T-cell (primary cell): ENCODE results near the gene IMPDH2. TPM values are rescaled to one million over a fixed set of nuclear protein-coding genes. Genes with fewer than 3 reads are reported as not detected.
"Not testable (repeated sequence)": the region's sequence is repeated elsewhere in the genome, so short reads cannot be mapped to it uniquely, and the experiment has no call there.

Experiments used
- ATAC-seq, 4 experiments: fragments of 200-7000 bp in 3 of 4; fragments of 150-1000 bp in 1 of 4; cut with Tn5 transposase; replicated peaks in 1 of 4; 1 replicate in 3 of 4; 2 replicates in 1 of 4; pipeline ENCODE4 v1.10.0; 2021; ENCODE audit warnings: moderate library complexity in 3 of 4, mild to moderate bottlenecking in 2 of 4, moderate number of reproducible peaks in 1 of 4
- CTCF ChIA-PET, 2 donors: fragments of 300-600 bp; sonication (Branson Sonifier 250); formaldehyde crosslinking; loops; one replicate each; lab custom pipeline; 2022; ENCODE audit warnings: antibody characterized with exemption in 2 of 2; lab: Charles Lee
- POLR2A ChIA-PET, 2 donors: fragments of 300-600 bp; sonication (Branson Sonifier 250); formaldehyde crosslinking; loops; one replicate each; lab custom pipeline; 2022; ENCODE audit warnings: antibody characterized with exemption in 2 of 2; lab: Charles Lee
- DNase-seq, 35 experiments: peaks; one replicate each; pipeline versions ENCODE4 v3.0.0 to v3.0.0-alpha.2; 2013 to 2023
- H3K27ac ChIP-seq: one replicate; pipeline ENCODE4 v1.5.1; 2013; ENCODE audit warnings: low read length
- H3K27me3 ChIP-seq, 2 experiments: replicated peaks in 1 of 2; 1 replicate in 1 of 2; 2 replicates in 1 of 2; pipeline versions ENCODE4 v1.6.1 to v1.7.0; 2013; ENCODE audit warnings: low read length in 1 of 2, mixed read lengths in 1 of 2; ENCODE audit not compliant: control insufficient read depth in 2 of 2, insufficient read depth in 2 of 2; ENCODE audit errors: extremely low read depth in 1 of 2
- H3K36me3 ChIP-seq, 2 donors: 1 replicate in 1 of 2; 2 replicates in 1 of 2; pipeline versions ENCODE4 v1.6.1 to v1.7.0; 2013; ENCODE audit warnings: low read length in 1 of 2; ENCODE audit not compliant: control insufficient read depth in 2 of 2, insufficient read depth in 1 of 2; ENCODE audit errors: extremely low read depth in 1 of 2
- H3K4me1 ChIP-seq, 2 experiments: 1 replicate in 1 of 2; 2 replicates in 1 of 2; pipeline versions ENCODE4 v1.6.1 to v1.7.0; 2013; ENCODE audit warnings: low read length in 2 of 2, mixed read lengths in 1 of 2; ENCODE audit not compliant: insufficient read depth in 2 of 2, control insufficient read depth in 1 of 2; ENCODE audit errors: extremely low read depth in 1 of 2
- H3K4me3 ChIP-seq, 2 donors: 1 replicate in 1 of 2; 2 replicates in 1 of 2; pipeline versions ENCODE4 v1.5.1 to v1.7.0; 2013; ENCODE audit warnings: mild to moderate bottlenecking in 2 of 2, low read length in 1 of 2, moderate library complexity in 1 of 2; ENCODE audit not compliant: control insufficient read depth in 1 of 2; ENCODE audit errors: extremely low read depth in 1 of 2
- H3K9me3 ChIP-seq: 2 replicates; pipeline ENCODE4 v1.7.0; 2013
- H3K27ac Mint-ChIP-seq, 2 donors: one replicate each; pipeline ENCODE4 v1.8.0; 2020 to 2021; ENCODE audit warnings: mild to moderate bottlenecking in 2 of 2, mixed read lengths in 2 of 2
- H3K27me3 Mint-ChIP-seq, 2 donors: one replicate each; pipeline ENCODE4 v1.8.0; 2021 to 2022; ENCODE audit warnings: mixed read lengths in 2 of 2
- H3K36me3 Mint-ChIP-seq: one replicate; pipeline ENCODE4 v1.8.0; 2021; ENCODE audit warnings: mixed read lengths
- H3K4me1 Mint-ChIP-seq, 3 donors: one replicate each; pipeline ENCODE4 v1.8.0; 2020 to 2022; ENCODE audit warnings: mixed read lengths in 3 of 3, mild to moderate bottlenecking in 1 of 3
- H3K4me3 Mint-ChIP-seq, 3 donors: one replicate each; pipeline ENCODE4 v1.8.0; 2020 to 2022; ENCODE audit warnings: mild to moderate bottlenecking in 3 of 3, mixed read lengths in 3 of 3, moderate library complexity in 3 of 3
- H3K9me3 Mint-ChIP-seq, 3 donors: one replicate each; pipeline ENCODE4 v1.8.0; 2020 to 2022; ENCODE audit warnings: mixed read lengths in 3 of 3
- WGBS: methylation state at CpG from one replicate; pipeline ENCODE4 v1.1.5; 2013; ENCODE audit warnings: missing lambda C conversion rate; ENCODE audit not compliant: insufficient coverage; 5-methylcytosine and 5-hydroxymethylcytosine counted together
- total RNA-seq, 35 experiments: library from RNA in 6 of 35; stranded (reverse) in 6 of 35; fragments of 120-200 nt in 1 of 35; gene quantifications; one replicate each; pipeline versions ENCODE4 v1.2.1 to v1.2.4 and lab custom pipeline; 2013 to 2026

IMPDH2 gene
- total RNA-seq, 5 donors from 2014 or later (not counting 1 experiment from before 2014, with no cell fraction given), result 110 to 160 (median 149) TPM

DNA sequence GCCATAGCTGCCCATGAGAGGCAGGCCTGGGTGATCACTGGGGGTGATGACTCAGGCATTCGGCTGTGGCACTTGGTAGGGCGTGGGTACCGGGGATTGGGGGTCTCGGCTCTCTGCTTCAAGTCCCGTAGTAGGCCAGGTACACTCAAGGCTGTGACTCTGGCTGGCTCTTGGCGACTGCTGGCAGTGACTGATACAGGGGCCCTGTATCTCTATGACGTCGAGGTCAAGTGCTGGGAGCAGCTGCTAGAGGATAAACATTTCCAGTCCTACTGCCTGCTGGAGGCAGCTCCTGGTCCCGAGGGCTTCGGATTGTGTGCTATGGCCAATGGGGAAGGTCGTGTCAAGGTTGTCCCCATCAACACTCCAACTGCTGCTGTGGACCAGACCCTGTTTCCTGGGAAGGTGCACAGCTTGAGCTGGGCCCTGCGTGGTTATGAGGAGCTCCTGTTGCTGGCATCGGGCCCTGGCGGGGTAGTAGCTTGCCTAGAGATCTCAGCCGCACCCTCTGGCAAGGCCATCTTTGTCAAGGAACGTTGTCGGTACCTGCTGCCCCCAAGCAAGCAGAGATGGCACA lies 16.7 kb downstream of the IMPDH2 start:
- ATAC-seq, result no peak
- Mint-ChIP-seq H3K9me3 (no peaks in the 10 kb centered on the region), H3K4me3 (no peak overlapping the region), H3K36me3 (peaks cover 20% of the 10 kb centered on the region), H3K4me1 (peaks cover 32 to 41% (median 33%) of the 10 kb centered on the region in 3 donors), H3K27me3 (no peaks in the 10 kb centered on the region), H3K27ac (no peak overlapping the region)
- ChIA-PET CTCF (interaction anchor here (0.6 to 4.2 kb wide), 2 partner anchors 25 to 61 kb away, joined by 3 to 11 read pairs; no protein-coding TSS in a partner anchor), POLR2A (interaction anchor here in 1 of 2 donors (0.6 to 1.0 kb wide), 2 partner anchors 23 to 62 kb away, joined by 3 read pairs; no protein-coding TSS in a partner anchor)
- Histone ChIP-seq H3K27ac (no peak overlapping the region), H3K27me3 (no peaks in the 10 kb centered on the region), H3K36me3 (peaks cover 36 to 44% of the 10 kb centered on the region in 2 donors), H3K4me1 (peaks cover 2 to 25% of the 10 kb centered on the region in 2 experiments), H3K9me3 (no peaks in the 10 kb centered on the region), H3K4me3 (no peak overlapping the region)
- no peak for DNase-seq
- WGBS, result 95% methylated on average over 15 of the region's 17 CpGs

DNA sequence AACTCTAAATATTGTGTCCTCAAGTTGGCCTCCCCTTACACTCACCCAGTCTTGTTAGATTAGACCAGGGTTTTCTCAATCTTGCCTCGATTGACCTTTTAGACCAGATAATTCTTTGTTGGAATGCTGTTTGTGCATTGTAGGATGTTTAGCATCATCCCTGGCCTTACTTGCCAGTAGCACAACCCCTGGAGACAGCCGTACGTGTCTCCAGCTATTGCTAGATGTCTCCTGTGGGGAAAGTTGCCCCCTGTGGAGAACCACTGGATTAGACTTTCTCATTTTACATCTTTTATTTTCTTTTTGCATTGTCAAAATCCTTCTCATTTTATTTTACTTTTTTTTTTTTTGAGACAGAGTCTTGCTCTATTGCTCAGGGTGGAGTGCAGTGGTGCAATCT lies 19.8 kb downstream of the IMPDH2 start:
- H3K27ac Mint-ChIP-seq, result peak overlapping the region in 1 of 2 donors; percentile 64
- 100% methylated on average over 2 of the region's 3 CpGs for WGBS
- H3K4me3 ChIP-seq, result no peak overlapping the region
- no peaks in the 10 kb centered on the region for H3K27me3 Mint-ChIP-seq
- H3K36me3 Mint-ChIP-seq, result peaks cover 8% of the 10 kb centered on the region
- ChIA-PET POLR2A (interaction anchor here (0.6 to 1.1 kb wide), 2 partner anchors 11 to 20 kb away, joined by 3 to 4 read pairs; partner anchors contain the start of gene IMPDH2 (in 1 of the 2)), CTCF (interaction anchor here (0.6 to 4.2 kb wide), 3 partner anchors 10 to 269 kb away, joined by 3 to 11 read pairs (median 4); no protein-coding TSS in a partner anchor)
- ATAC-seq (no peak), DNase-seq (no peak)
- H3K4me1 ChIP-seq, result peaks cover 0 to 32% of the 10 kb centered on the region in 2 experiments
- peak overlapping the region in 1 of 3 donors; percentile 93 for H3K4me3 Mint-ChIP-seq
- peaks cover 34 to 40% (median 39%) of the 10 kb centered on the region in 3 donors for H3K4me1 Mint-ChIP-seq
- H3K27ac ChIP-seq, result no peak overlapping the region
- peaks cover 24 to 25% of the 10 kb centered on the region in 2 donors for H3K36me3 ChIP-seq
- H3K9me3 Mint-ChIP-seq, result no peaks in the 10 kb centered on the region
- H3K9me3 ChIP-seq, result no peaks in the 10 kb centered on the region
- H3K27me3 ChIP-seq, result no peaks in the 10 kb centered on the region

DNA sequence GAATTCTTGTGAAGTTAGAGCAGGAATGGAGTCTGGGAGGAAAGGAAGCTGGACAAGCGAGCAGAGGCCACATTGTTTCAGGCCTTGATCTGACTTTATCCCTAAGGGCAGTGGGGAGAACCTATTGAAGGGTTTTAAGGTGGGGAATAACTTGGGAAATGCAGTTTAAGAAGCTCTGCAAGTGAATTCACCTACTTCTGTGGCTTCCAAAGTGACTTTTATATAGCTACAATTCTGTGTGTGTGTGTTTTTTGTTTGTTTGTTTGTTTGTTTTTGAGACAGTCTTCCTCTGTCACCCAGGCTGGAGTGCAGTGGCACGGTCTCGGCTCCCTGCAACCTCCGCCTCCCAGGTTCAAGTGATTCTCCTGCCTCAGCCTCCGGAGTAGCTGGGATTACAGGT lies 20.6 kb downstream of the IMPDH2 start:
- not testable (repeated sequence) for H3K27me3 ChIP-seq, H3K36me3 Mint-ChIP-seq, H3K9me3 ChIP-seq, H3K27me3 Mint-ChIP-seq, ATAC-seq, DNase-seq, H3K4me3 ChIP-seq, H3K9me3 Mint-ChIP-seq
- WGBS, result 80% methylated on average over 1 of the region's 5 CpGs
- peak overlapping the region; percentile 100 for H3K27ac Mint-ChIP-seq
- Histone ChIP-seq H3K4me1 (peaks cover 0 to 27% of the 10 kb centered on the region in 2 experiments), H3K36me3 (peaks cover 18% of the 10 kb centered on the region in 2 donors), H3K27ac (peak overlapping the region; percentile 95)
- CTCF ChIA-PET, result interaction anchor here in 1 of 2 donors (0.5 to 3.2 kb wide), 2 partner anchors 12 to 66 kb away, joined by 4 to 46 read pairs; partner anchors contain the start of gene NDUFAF3
- H3K4me3 Mint-ChIP-seq, result peak overlapping the region; percentile 93 to 100 (median 99)
- peaks cover 31 to 40% (median 39%) of the 10 kb centered on the region in 3 donors for H3K4me1 Mint-ChIP-seq
- POLR2A ChIA-PET, result interaction anchor here (0.6 to 1.1 kb wide), 2 partner anchors 21 to 168 kb away, joined by 4 to 6 read pairs; partner anchors contain the start of gene IMPDH2 (in 1 of the 2)

DNA sequence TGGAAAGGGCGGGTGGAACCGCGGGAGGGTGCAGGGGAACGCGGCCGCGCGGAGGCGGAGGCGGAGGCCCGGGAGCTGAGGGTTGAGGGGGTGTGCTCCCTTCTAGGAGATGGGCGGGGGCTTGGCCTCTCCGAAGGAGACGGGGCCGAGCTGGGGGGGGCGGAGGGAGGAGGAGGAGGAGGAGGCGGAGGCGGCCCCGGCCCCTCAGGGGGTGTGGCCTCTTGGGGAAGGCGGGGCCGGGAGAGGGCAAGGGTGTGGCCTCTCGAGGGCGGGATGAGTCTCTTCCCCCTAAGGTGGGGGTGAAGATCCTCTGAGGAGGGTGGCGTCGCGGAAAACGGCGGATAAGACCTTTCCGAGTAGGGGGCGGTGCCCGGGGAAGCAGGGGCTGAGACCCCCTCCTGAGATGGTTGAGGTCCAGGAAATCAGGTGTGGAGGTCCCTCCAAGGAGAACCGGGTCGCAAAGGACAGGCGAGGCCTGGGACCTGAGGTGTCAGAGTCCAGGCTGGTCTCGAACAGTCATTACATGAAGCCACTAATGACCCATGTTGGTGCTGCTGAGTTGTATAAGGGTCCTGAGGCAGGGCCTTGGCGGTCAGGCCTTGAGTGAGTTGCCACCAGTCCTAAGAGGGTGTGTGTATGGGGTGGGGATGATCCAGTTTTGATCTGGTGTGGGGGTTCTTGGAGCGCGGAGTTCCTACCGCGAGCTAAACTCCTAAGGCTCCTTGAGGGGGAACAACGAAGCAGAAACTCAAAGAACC lies 21.2 kb downstream of the IMPDH2 start:
- no peaks in the 10 kb centered on the region for H3K9me3 ChIP-seq
- Mint-ChIP-seq H3K4me3 (peak overlapping the region; percentile 93 to 100 (median 99)), H3K9me3 (no peaks in the 10 kb centered on the region), H3K4me1 (peaks cover 31 to 40% (median 36%) of the 10 kb centered on the region in 3 donors), H3K36me3 (peaks cover 8% of the 10 kb centered on the region), H3K27ac (peak overlapping the region; percentile 100), H3K27me3 (no peaks in the 10 kb centered on the region)
- POLR2A ChIA-PET, result interaction anchor here (0.6 to 1.5 kb wide), 11 partner anchors 10 to 664 kb away, joined by 3 to 16 read pairs (median 4); partner anchors contain the start of genes DALRD3 (in 1 of the 2), NDUFAF3 (in 1 of the 2) and QRICH1 (in 1 of the 2)
- peaks cover 0 to 27% of the 10 kb centered on the region in 2 experiments for H3K4me1 ChIP-seq
- peaks cover 11 to 16% of the 10 kb centered on the region in 2 donors for H3K36me3 ChIP-seq
- DNase-seq, result peak; percentile 60 to 88 (median 74)
- peak; percentile 59 to 70 (median 62) for ATAC-seq
- peak overlapping the region; percentile 72 to 96 for H3K4me3 ChIP-seq
- H3K27ac ChIP-seq, result peak overlapping the region; percentile 95
- no peaks in the 10 kb centered on the region for H3K27me3 ChIP-seq
- 59% methylated on average over 12 of the region's 41 CpGs for WGBS
- CTCF ChIA-PET, result interaction anchor here (0.5 to 3.2 kb wide), 16 partner anchors 8 to 575 kb away, joined by 3 to 64 read pairs (median 6); partner anchors contain the start of genes DAG1 (in 1 of the 2), IMPDH2 (in 1 of the 2), NDUFAF3 (in 1 of the 2) and P4HTM (in 1 of the 2)

DNA sequence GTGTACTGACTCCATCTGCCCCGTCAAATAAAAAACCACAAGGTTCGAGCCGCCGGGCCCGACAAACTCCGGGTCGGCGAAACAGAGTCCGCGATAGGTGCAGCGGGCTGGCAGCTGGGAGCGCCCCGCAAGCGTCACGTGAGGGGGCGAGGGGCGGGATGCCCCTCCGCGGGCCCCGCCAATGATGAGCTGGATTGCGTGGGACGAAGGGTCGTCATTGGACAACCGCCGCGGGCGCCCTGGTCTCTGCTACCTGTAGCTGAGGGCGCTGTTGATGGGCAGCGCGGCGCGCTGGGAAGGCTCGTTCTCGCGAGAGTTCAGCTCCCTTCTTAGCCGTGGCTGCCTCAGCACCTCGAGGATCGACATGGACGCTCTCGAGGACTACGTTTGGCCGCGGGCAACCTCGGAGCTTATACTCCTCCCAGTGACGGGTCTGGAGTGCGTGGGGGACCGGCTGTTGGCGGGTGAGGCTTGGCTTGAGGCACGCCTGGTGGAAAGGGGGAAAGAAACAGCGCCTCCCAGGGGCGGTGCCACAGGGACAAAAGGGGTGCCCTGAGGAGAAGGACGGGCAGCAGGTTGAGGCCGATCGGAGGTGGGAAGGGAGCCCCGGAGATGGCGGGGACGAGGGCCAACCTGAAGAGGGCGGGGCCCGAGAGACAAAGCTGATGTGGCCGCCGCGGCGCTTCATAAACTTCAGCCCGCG lies 22.0 kb downstream of the IMPDH2 start, which contains the start of gene WDR6:
TSS of gene WDR6 (plus strand) at position 324 of the 703 bp plus-strand sequence. CDS start at position 365, 41 bp downstream.
- H3K4me3 Mint-ChIP-seq, result peak within 1 kb of the TSS; percentile 93 to 100 (median 99)
- H3K4me1 Mint-ChIP-seq, result peaks cover 29 to 40% (median 35%) of the 10 kb centered on the region in 3 donors
- Histone ChIP-seq H3K9me3 (no peaks in the 10 kb centered on the region), H3K27ac (peak within 1 kb of the TSS; percentile 95), H3K4me3 (peak within 1 kb of the TSS; percentile 72 to 96), H3K4me1 (peaks cover 0 to 27% of the 10 kb centered on the region in 2 experiments), H3K27me3 (no peaks in the 10 kb centered on the region), H3K36me3 (peaks cover 4 to 10% of the 10 kb centered on the region in 2 donors)
- H3K9me3 Mint-ChIP-seq, result no peaks in the 10 kb centered on the region
- POLR2A ChIA-PET, result interaction anchor here (0.5 to 1.5 kb wide), 17 partner anchors 10 to 665 kb away, joined by 3 to 16 read pairs (median 4); partner anchors contain the start of genes DALRD3 (in 1 of the 2), NDUFAF3 (in 1 of the 2) and QRICH1 (in 1 of the 2)
- peak; percentile 90 to 92 (median 91) for ATAC-seq
- DNase-seq, result peak; percentile 89 to 99 (median 96)
- no peaks in the 10 kb centered on the region for H3K27me3 Mint-ChIP-seq
- H3K27ac Mint-ChIP-seq, result peak within 1 kb of the TSS; percentile 100
- WGBS, result under 1% methylated on average over 48 of the region's 65 CpGs
- CTCF ChIA-PET, result interaction anchor here (0.6 to 3.2 kb wide), 21 partner anchors 8 to 463 kb away, joined by 3 to 64 read pairs (median 5); partner anchors contain the start of genes ARIH2 (in 1 of the 2), DAG1 (in 1 of the 2), DALRD3 (in 1 of the 2) and IMPDH2 (in 1 of the 2)
- peaks cover 8% of the 10 kb centered on the region for H3K36me3 Mint-ChIP-seq
